K562 (cell line): ENCODE data around the gene ZFHX2. TPM values are rescaled to one million over a fixed set of nuclear protein-coding genes. Genes with fewer than 3 reads are reported as not detected.

Source experiments
- ATF1 ChIP-seq, 2 experiments: fragments of 450-650 bp in 1 of 2; IDR thresholded peaks; 2 replicates each; pipeline ENCODE4 v1.6.1; 2016; ENCODE audit warnings: missing compliant biosample characterization in 1 of 2, missing genetic modification characterization in 1 of 2
- ATF7 ChIP-seq: fragments of 450-650 bp; IDR thresholded peaks from 2 replicates; pipeline ENCODE4 v1.7.1; 2014; ENCODE audit warnings: mild to moderate bottlenecking, moderate library complexity
- CBX8 ChIP-seq: fragments of 200-600 bp; sonication (generic); IDR thresholded peaks from 2 replicates; pipeline ENCODE4 v1.6.1; 2012; ENCODE audit warnings: borderline replicate concordance, mixed run types, low read depth, mild to moderate bottlenecking, moderate library complexity, mixed read lengths, low read length, control low read depth, inconsistent platforms; ENCODE audit not compliant: poor library complexity, severe bottlenecking; ENCODE audit errors: extremely low read depth
- CREM ChIP-seq: IDR thresholded peaks from 2 replicates; pipeline ENCODE4 v1.6.1; 2014; ENCODE audit warnings: antibody characterized with exemption, low read depth
- CTBP1 ChIP-seq: fragments of 450-650 bp; IDR thresholded peaks from 2 replicates; pipeline ENCODE4 v1.6.1; 2016; ENCODE audit warnings: borderline replicate concordance
- GABPB2 ChIP-seq: fragments of 250-450 bp; sonication (Bioruptor Pico); conservative IDR thresholded peaks from 2 replicates; pipeline ENCODE4 v1.5.1; 2021; ENCODE audit warnings: mild to moderate bottlenecking
- NFIC ChIP-seq: fragments of 450-650 bp; IDR thresholded peaks from 2 replicates; pipeline ENCODE4 v1.6.1; 2017; ENCODE audit warnings: mild to moderate bottlenecking, inconsistent platforms
- NR2C2 ChIP-seq, 2 experiments: fragments of 200-800 bp in 1 of 2; sonication (Bioruptor generic) in 1 of 2; sonication (generic) in 1 of 2; formaldehyde crosslinking in 1 of 2; IDR thresholded peaks; 2 replicates each; pipeline versions ENCODE4 v1.6.1 to v1.8.0; 2016 to 2022; ENCODE audit warnings: mild to moderate bottlenecking in 1 of 2, missing compliant biosample characterization in 1 of 2, missing genetic modification characterization in 1 of 2, missing genetic modification reagents in 1 of 2
- PCBP1 ChIP-seq: fragments of 200-400 bp; formaldehyde crosslinking; IDR thresholded peaks from 2 replicates; pipeline ENCODE4 v1.6.1; 2018; ENCODE audit warnings: mild to moderate bottlenecking, low read depth, low read length; ENCODE audit not compliant: poor library complexity, severe bottlenecking
- PHF20 ChIP-seq: fragments of 450-650 bp; IDR thresholded peaks from 2 replicates; pipeline ENCODE4 v1.6.1; 2018; ENCODE audit not compliant: partially characterized antibody
- RAD21 ChIP-seq, 2 experiments: fragments of 250-450 bp in 1 of 2; fragments of 450-650 bp in 1 of 2; sonication (Bioruptor Pico) in 1 of 2; formaldehyde crosslinking in 1 of 2; IDR thresholded peaks in 1 of 2; conservative IDR thresholded peaks in 1 of 2; 2 replicates each; pipeline versions ENCODE4 v1.4.0 to v1.8.0; 2020 to 2022; ENCODE audit warnings: mild to moderate bottlenecking in 2 of 2, moderate library complexity in 1 of 2
- RAD51 ChIP-seq: fragments of 450-650 bp; IDR thresholded peaks from 2 replicates; pipeline ENCODE4 v1.7.1; 2016; ENCODE audit warnings: low read depth, mild to moderate bottlenecking, borderline replicate concordance
- RFX1 ChIP-seq: fragments of 450-650 bp; IDR thresholded peaks from 2 replicates; pipeline ENCODE4 v1.6.1; 2016; ENCODE audit warnings: mild to moderate bottlenecking, moderate library complexity
- SNIP1 ChIP-seq: fragments of 450-650 bp; IDR thresholded peaks from 2 replicates; pipeline ENCODE4 v1.7.1; 2017; ENCODE audit warnings: low read depth, mild to moderate bottlenecking
- ZBTB17 ChIP-seq: fragments of 450-650 bp; formaldehyde crosslinking; IDR thresholded peaks from 2 replicates; pipeline ENCODE4 v1.4.0; 2020; ENCODE audit warnings: mild to moderate bottlenecking
- ZNF41 ChIP-seq: fragments of 250-450 bp; sonication (Bioruptor Pico); conservative IDR thresholded peaks from 2 replicates; pipeline ENCODE4 v1.4.0; 2020; ENCODE audit warnings: mild to moderate bottlenecking
- ZNF589 ChIP-seq: fragments of 200-800 bp; sonication (Bioruptor generic); IDR thresholded peaks from 2 replicates; pipeline ENCODE4 v1.6.1; 2016; ENCODE audit warnings: low read depth, missing genetic modification characterization, missing compliant biosample characterization
- polyA plus RNA-seq, 8 experiments: library from polyadenylated mRNA; depleted of rRNA in 4 of 8; stranded (reverse) in 5 of 8; unstranded in 3 of 8; fragments of >200 nt; fragmentation: Nextera tagmentation in 2 of 8; fragmentation: Illumina TruSeq in 1 of 8; extraction: Ambion mirVana in 2 of 8; extraction: Trizol in 1 of 8; gene quantifications; 2 replicates each; pipeline versions ENCODE4 v1.2.1 to v1.2.3, GENCODE V29; 2011 to 2014; ENCODE audit warnings: inconsistent platforms in 1 of 8, missing spikeins in 1 of 8
- total RNA-seq, 7 experiments: library from RNA; depleted of rRNA in 6 of 7; stranded (reverse); fragments of >200 nt in 6 of 7; fragmentation: Illumina TruSeq in 2 of 7; extraction: Trizol in 2 of 7; gene quantifications; 2 replicates each; pipeline versions ENCODE4 v1.2.1 to v1.2.3, GENCODE V29; 2011 to 2021; ENCODE audit warnings: low replicate concordance in 1 of 7
- TF ChIP-seq, protein P1 (sequence below): fragments of 450-650 bp; IDR thresholded peaks from 2 replicates; pipeline ENCODE4 v1.6.1; 2016
- TF ChIP-seq, protein P2 (sequence below): sonication (generic); formaldehyde crosslinking; IDR thresholded peaks from 2 replicates; pipeline ENCODE4 v1.8.0; 2023; ENCODE audit warnings: mild to moderate bottlenecking, missing genetic modification reagents
- TF ChIP-seq, protein P3 (sequence below), 3 experiments: IDR thresholded peaks in 2 of 3; conservative IDR thresholded peaks in 1 of 3; 2 replicates each; pipeline ENCODE4 v1.5.1; 2011 to 2012; ENCODE audit warnings: low read length in 3 of 3, mild to moderate bottlenecking in 3 of 3, control low read depth in 2 of 3, improper control_type of control experiment in 1 of 3, inconsistent platforms in 1 of 3, low read depth in 1 of 3, mixed read lengths in 1 of 3, moderate library complexity in 1 of 3; ENCODE audit not compliant: insufficient read depth in 2 of 3

The ZFHX2 gene
- total and polyA plus RNA-seq, 9 of the 15 experiments (the other 6 are each of a cell fraction or from before 2014, with no cell fraction given) = 0.06 to 0.11 (median 0.11) TPM; not detected in 4

DNA sequence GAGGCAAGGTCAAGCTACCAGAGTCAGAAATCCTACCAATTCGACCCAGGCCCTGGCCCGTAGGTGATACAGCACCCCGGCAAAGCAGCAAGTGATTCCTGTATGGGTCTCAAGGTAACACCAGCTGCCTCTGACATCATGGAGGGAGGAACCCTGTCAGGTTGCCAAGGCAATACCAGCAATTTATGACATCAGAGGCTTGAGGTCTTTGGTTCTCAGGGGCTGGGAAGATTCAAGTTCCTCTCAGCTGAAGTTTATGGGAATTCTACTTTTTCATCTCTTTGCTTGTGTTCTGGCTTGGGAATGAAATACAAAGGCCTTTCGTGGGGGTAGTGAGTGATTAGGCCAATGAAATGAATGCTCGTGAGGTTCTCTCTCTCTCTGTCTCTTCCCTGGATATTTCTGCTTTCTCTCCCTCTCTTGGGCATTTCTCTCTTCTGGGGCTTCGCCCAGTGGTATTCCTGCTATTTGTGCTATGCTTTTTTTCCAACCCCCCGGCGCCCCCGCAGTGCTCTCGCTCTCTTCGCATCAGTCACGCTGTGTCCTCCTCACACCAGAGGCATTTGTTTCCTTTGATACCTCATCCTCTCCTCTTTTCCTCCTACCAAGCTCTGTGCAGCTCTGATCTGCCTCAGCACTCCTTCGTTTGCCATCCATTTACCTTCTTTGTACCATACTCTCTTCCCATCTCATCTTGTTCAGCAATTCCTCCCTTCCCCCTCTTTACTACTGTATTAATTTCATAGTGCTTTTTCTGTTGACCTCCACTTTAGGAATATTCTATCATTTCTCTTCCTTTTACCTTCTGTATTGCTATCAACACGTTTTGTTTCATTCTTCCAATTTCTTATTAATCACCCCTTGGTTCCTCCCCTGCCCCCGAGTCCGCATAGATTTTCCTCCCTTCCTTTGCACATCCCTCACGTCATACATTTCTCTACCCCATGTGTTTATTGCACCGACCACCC is 2.9 kb downstream of the ZFHX2 start (continued):
- TF ChIP-seq CBX8 (no peak), NFIC (no peak), ATF7 (peak; percentile 37; the same call in 1 of the 2 replicates), ATF1 (CRISPR knock-in tag; IDR thresholded peaks at IDR 0.05) (no peak), ATF1 (tag; IDR thresholded peaks at IDR 0.05) (peak; percentile 33), SNIP1 (no peak), GABPB2 (CRISPR knock-in tag) (no peak), ZBTB17 (no peak), ZNF41 (no peak), RFX1 (peak; percentile 76), RAD51 (no peak), PHF20 (no peak), CREM (peak; percentile 68), PCBP1 (no peak), NR2C2 (CRISPR knock-in tag; IDR thresholded peaks at IDR 0.05) (no peak), NR2C2 (tag; IDR thresholded peaks at IDR 0.05) (no peak), ZNF589 (CRISPR knock-in tag) (no peak), RAD21 (CRISPR knock-in tag; conservative IDR thresholded peaks at IDR 0.05 in 1 of 2, IDR thresholded peaks at IDR 0.05 in 1 of 2) (no peak), CTBP1 (no peak)
- TF ChIP-seq, protein P1, sequence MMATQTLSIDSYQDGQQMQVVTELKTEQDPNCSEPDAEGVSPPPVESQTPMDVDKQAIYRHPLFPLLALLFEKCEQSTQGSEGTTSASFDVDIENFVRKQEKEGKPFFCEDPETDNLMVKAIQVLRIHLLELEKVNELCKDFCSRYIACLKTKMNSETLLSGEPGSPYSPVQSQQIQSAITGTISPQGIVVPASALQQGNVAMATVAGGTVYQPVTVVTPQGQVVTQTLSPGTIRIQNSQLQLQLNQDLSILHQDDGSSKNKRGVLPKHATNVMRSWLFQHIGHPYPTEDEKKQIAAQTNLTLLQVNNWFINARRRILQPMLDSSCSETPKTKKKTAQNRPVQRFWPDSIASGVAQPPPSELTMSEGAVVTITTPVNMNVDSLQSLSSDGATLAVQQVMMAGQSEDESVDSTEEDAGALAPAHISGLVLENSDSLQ = peak; percentile 83
- TF ChIP-seq, protein P2, sequence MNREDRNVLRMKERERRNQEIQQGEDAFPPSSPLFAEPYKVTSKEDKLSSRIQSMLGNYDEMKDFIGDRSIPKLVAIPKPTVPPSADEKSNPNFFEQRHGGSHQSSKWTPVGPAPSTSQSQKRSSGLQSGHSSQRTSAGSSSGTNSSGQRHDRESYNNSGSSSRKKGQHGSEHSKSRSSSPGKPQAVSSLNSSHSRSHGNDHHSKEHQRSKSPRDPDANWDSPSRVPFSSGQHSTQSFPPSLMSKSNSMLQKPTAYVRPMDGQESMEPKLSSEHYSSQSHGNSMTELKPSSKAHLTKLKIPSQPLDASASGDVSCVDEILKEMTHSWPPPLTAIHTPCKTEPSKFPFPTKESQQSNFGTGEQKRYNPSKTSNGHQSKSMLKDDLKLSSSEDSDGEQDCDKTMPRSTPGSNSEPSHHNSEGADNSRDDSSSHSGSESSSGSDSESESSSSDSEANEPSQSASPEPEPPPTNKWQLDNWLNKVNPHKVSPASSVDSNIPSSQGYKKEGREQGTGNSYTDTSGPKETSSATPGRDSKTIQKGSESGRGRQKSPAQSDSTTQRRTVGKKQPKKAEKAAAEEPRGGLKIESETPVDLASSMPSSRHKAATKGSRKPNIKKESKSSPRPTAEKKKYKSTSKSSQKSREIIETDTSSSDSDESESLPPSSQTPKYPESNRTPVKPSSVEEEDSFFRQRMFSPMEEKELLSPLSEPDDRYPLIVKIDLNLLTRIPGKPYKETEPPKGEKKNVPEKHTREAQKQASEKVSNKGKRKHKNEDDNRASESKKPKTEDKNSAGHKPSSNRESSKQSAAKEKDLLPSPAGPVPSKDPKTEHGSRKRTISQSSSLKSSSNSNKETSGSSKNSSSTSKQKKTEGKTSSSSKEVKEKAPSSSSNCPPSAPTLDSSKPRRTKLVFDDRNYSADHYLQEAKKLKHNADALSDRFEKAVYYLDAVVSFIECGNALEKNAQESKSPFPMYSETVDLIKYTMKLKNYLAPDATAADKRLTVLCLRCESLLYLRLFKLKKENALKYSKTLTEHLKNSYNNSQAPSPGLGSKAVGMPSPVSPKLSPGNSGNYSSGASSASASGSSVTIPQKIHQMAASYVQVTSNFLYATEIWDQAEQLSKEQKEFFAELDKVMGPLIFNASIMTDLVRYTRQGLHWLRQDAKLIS = no peak
- TF ChIP-seq, protein P3, sequence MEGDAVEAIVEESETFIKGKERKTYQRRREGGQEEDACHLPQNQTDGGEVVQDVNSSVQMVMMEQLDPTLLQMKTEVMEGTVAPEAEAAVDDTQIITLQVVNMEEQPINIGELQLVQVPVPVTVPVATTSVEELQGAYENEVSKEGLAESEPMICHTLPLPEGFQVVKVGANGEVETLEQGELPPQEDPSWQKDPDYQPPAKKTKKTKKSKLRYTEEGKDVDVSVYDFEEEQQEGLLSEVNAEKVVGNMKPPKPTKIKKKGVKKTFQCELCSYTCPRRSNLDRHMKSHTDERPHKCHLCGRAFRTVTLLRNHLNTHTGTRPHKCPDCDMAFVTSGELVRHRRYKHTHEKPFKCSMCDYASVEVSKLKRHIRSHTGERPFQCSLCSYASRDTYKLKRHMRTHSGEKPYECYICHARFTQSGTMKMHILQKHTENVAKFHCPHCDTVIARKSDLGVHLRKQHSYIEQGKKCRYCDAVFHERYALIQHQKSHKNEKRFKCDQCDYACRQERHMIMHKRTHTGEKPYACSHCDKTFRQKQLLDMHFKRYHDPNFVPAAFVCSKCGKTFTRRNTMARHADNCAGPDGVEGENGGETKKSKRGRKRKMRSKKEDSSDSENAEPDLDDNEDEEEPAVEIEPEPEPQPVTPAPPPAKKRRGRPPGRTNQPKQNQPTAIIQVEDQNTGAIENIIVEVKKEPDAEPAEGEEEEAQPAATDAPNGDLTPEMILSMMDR (IDR thresholded peaks at IDR 0.05 in 2 of 3, conservative IDR thresholded peaks at IDR 0.05 in 1 of 3; ENCODE audit: insufficient read depth in 2 of 3, low read depth in 1 of 3, low read length in 3 of 3) = no peak
